Left renal cortex interstitium (tissue), 4 donors: ENCODE data around the gene CBLN4. TPM values are rescaled to one million over a fixed set of nuclear protein-coding genes. Genes with fewer than 3 reads are reported as not detected.

ENCODE experiments used
- DNase-seq, 4 donors: peaks; one replicate each; pipeline ENCODE4 v3.0.0-alpha.2; 2013; ENCODE audit warnings: low read depth in 4 of 4, low spot score in 2 of 4, missing footprints in 1 of 4
- polyA plus RNA-seq, 4 donors: library from polyadenylated mRNA; unstranded; fragments of 120-200 nt; gene quantifications; one replicate each; pipeline ENCODE4 v1.2.1, GENCODE V29; 2013; ENCODE audit not compliant: insufficient read length in 4 of 4

The CBLN4 gene
- polyA plus RNA-seq, 4 donors: 1.4 to 4.4 (median 2.5) TPM

GRCh38 chr20:55947701-55948100, 57.6 kb downstream of the CBLN4 start:
- no peak for DNase-seq

Other genes with a start within 250 kb of the CBLN4 start
- gene MC3R, start 243.2 kb upstream of the CBLN4 start, polyA plus RNA-seq: not detected